Testis (tissue), 2 donors: ENCODE data around the gene ANGPTL4.
"Not testable (repeated sequence)": the region's sequence is repeated elsewhere in the genome, so short reads cannot be mapped to it uniquely, and the experiment has no call there.

Source experiments
- POLR2A ChIP-seq: fragments of 450-650 bp; IDR thresholded peaks from one replicate; pipeline ENCODE4 v1.6.1; 2017; ENCODE audit warnings: antibody characterized with exemption, mild to moderate bottlenecking, moderate library complexity
- TF ChIP-seq, protein P1 (sequence below), 3 experiments: fragments of 450-650 bp in 2 of 3; fragments of 200-600 bp in 1 of 3; sonication (generic) in 1 of 3; IDR thresholded peaks; one replicate each; pipeline ENCODE4 v1.5.1; 2016 to 2019; ENCODE audit warnings: antibody characterized with exemption in 3 of 3, mild to moderate bottlenecking in 2 of 3, moderate library complexity in 1 of 3

GRCh38 chr19:8375766-8376165 is 11.8 kb downstream of the ANGPTL4 start:
- TF ChIP-seq POLR2A = not testable (repeated sequence)
- TF ChIP-seq, protein P1, sequence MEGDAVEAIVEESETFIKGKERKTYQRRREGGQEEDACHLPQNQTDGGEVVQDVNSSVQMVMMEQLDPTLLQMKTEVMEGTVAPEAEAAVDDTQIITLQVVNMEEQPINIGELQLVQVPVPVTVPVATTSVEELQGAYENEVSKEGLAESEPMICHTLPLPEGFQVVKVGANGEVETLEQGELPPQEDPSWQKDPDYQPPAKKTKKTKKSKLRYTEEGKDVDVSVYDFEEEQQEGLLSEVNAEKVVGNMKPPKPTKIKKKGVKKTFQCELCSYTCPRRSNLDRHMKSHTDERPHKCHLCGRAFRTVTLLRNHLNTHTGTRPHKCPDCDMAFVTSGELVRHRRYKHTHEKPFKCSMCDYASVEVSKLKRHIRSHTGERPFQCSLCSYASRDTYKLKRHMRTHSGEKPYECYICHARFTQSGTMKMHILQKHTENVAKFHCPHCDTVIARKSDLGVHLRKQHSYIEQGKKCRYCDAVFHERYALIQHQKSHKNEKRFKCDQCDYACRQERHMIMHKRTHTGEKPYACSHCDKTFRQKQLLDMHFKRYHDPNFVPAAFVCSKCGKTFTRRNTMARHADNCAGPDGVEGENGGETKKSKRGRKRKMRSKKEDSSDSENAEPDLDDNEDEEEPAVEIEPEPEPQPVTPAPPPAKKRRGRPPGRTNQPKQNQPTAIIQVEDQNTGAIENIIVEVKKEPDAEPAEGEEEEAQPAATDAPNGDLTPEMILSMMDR (IDR thresholded peaks at IDR 0.05) = not testable (repeated sequence)
